HL-60/S4 treated with phorbol 12-myristate 13-acetate at 8.2 ng/mL for 4 days and 3 days (cell line): ENCODE measurements around the gene TARM1.

Source experiments
- in situ Hi-C: fragments of 300-500 bp; cut with MboI; formaldehyde crosslinking; loops from 2 replicates; pipeline ENCODE4 v1.15.0; 2022; ENCODE audit warnings: low sequenced_read_pairs

Gene TARM1

DNA sequence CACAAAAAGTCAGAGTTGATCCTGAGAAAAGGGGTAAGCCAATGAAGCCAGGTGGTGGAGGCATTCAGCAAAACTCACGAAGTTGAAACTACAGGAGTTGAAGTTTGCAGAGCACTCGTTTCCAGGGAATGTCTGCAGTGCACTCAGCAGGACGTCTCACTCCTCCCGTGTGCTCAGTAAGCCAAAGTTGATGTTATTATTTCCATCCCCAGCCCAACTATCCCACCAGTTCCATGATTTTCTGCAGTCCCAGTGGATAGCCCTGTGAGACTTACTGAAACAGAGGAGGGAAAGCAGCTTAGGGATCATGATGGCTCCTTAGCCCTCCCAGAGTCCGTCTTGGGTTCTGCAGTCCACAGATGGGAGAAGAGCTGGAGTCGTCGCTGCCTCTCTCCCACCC lies at the start of gene TARM1:
Gene TARM1, minus strand, starts transcription at position 334 of the 400 bp plus-strand sequence. Its CDS starts 25 bp downstream, at position 309.
- in situ Hi-C loops: no loop called here

GRCh38 chr19:54129617-54129996 lies 48.4 kb upstream of the TARM1 start:
- in situ Hi-C loops: no loop called here

- in situ Hi-C loops: no loop called here
Observed at GRCh38 chr19:54128796-54129616, 47.8 kb upstream of the TARM1 start.

DNA sequence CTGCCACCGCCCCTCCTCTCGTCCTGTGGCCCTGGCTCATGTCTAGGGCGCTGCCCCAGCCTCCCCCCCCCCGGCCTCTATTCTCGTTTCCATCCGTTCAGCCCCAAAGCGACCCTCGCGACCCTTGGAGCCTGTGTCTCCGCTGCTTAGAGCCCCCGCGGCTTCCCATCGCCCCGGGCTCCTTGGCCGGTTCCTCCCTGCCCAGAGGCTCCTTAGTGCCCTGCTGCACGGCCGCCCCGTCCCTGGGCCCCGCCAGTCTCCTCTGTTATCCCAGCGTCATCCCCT lies 47.2 kb upstream of the TARM1 start:
- in situ Hi-C loops: no loop called here

- in situ Hi-C loops: no loop called here
Observed at GRCh38 chr19:54127688-54128440, 46.7 kb upstream of the TARM1 start.

- in situ Hi-C loops: no loop called here
Observed at GRCh38 chr19:54125713-54126112, 44.5 kb upstream of the TARM1 start.

DNA sequence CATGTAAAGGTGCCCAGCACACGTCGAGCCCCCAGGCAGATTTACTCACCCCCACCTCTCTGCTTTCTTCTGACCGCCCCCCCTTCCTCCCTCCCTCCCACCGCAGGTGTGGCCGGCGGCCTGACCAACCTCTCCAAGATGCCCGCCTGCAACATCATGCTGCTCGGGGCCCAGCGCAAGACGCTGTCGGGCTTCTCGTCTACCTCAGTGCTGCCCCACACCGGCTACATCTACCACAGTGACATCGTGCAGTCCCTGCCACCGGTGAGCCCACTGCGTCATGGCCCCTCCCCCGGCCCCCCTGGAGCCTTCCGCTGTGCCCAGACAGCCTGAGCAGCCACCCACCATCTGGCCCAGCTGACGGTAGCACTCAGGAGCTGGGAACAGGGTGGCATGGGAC lies 43.2 kb upstream of the TARM1 start:
- in situ Hi-C loops: no loop called here

GRCh38 chr19:54123682-54124081 lies 42.5 kb upstream of the TARM1 start:
- in situ Hi-C loops: no loop called here

DNA sequence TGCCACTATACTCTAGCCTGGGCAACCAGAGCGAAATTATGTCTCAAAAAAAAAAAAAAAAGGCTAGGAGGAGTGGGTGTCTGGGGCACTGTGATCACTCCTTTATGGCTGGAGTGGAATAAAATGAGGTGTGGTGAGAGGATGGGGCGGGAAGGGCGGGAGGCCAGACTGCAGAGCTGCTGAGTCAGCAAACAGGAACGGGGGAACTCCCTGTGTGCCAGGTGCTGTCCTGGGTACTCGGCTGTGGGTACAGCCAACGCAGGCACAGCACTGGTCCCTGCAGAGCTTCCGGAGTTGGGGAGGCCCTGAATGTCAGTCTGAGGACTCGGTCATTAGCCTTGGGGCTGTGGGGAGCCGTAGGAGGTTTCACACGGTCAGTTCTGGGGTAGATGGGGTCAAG lies 40.1 kb upstream of the TARM1 start:
- in situ Hi-C loops: no loop called here

GRCh38 chr19:54115109-54116063 lies 34.2 kb upstream of the TARM1 start, which contains the start of the genes PRPF31 and TFPT:
PRPF31 (plus strand) TSS chr19:54115754; CDS start chr19:54118279, 2,525 bp downstream.
TFPT (minus strand) TSS chr19:54115657; CDS start chr19:54115269, 388 bp downstream.
- in situ Hi-C loops: no loop called here

- in situ Hi-C loops: no loop called here
Observed at GRCh38 chr19:54114340-54115108, 33.4 kb upstream of the TARM1 start.

- in situ Hi-C loops: no loop called here
Observed at GRCh38 chr19:54109651-54110050, 28.5 kb upstream of the TARM1 start.

DNA sequence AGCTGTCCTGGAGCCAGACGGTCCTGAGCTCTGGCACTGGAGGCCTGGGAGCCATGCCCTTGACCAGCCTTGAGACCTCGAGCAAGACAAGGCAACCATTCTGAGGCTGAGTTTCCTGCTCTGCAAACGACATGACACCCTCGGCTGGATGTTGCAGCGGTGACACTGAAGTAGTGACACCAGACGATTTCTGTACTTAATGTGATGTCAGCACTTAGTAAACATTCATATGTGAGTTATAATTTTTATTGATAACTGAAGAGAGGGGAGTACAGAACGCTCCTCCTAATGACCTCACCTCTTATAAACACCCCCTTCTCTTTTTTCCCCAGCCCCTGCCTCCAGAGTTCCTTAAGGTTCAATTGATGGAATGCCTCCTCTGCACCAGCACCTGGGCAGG lies 27.3 kb upstream of the TARM1 start:
- in situ Hi-C loops: no loop called here

GRCh38 chr19:54107876-54108490 lies 26.8 kb upstream of the TARM1 start:
- in situ Hi-C loops: no loop called here

DNA sequence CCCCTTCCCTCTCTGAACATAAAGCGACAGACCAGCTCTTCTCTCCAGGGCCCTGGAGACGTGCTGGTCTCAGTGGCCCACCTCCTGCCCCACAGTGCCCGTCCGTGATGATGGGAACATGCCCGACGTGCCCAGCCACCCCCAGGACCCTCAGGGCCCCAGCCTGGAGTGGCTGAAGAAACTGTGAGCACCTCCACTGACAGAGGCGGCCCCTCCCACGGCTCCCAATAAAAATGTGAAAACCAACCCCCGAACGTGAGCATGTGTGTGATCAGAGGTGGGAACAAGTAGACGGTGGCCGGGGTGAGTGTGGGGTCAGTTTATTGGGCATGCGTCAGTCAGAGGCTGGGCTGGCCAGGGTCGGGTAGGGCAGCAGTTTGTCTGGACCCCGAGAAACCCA lies 25.6 kb upstream of the TARM1 start:
- in situ Hi-C loops: no loop called here

- in situ Hi-C loops: no loop called here
Observed at GRCh38 chr19:54105796-54106195, 24.6 kb upstream of the TARM1 start.

DNA sequence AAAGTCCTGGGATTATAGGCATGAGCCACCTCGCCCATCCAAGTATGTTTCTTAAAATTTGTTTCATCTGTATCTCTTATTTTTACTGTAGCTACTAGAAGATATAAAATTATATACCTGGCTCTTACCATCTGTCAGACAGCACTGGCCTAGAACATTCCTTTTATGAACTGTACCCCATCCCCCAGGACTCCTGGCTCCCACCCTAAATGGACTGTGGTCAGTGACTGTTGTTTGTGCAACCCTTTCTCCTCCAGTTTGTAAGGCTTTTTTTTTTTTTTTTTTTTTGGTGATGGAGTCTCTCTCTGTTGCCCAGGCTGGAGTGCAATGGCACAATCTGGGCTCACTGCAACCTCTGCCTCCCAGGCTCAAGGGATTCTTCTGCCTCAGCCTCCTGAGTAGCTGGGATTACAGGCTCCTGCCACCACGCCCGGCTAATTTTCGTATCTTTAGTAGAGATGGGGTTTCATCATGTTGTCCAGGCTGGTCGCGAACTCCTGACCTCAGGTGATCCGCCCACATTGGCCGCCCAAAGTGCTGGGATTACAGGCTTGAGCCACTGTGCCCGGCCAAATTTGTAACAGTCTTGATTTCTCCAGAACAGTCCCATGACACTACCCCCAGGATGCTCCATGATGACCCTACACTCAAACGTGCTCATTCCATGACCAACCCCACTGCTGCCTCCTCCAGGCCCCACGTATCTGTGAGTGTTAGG lies 24.0 kb upstream of the TARM1 start:
- in situ Hi-C loops: no loop called here

GRCh38 chr19:54102421-54103169 lies 21.4 kb upstream of the TARM1 start, which contains the start of gene NDUFA3:
NDUFA3 (plus strand) TSS chr19:54102855; CDS start chr19:54102879, 24 bp downstream.
- in situ Hi-C loops: no loop called here
